ENCODE data around the gene SLC1A3.
"Not testable (repeated sequence)": the region's sequence is repeated elsewhere in the genome, so short reads cannot be mapped to it uniquely, and the experiment has no call there.

SLC1A3 gene

DNA sequence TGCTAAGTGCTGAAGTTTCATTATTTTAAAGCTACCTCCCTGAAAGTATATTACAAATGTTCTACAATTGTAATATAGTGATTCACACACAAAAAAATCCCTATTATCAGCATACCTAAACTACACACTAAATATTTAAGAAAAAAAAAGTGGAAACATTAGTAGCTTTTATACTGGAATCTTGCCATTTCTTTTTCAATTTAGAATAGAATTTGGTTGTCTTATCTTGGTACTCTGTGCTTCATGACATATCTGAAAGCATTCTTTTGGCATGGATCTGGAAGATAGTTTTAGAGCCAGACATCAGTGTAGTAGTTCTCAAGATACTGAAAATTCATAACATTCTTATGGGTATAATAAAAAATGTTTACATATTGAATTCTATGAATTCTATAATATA lies 35.0 kb downstream of the SLC1A3 start:
- H3K27me3 Mint-ChIP-seq: peaks cover 29% of the 10 kb centered on the region
- DNase-seq (ENCODE audit: low spot score in 2 of 2) (no peak), ATAC-seq (replicated peaks; ENCODE audit: extremely low read depth, poor library complexity, severe bottlenecking) (no peak)
- H3K36me3 Mint-ChIP-seq (ENCODE audit: insufficient read depth): no peaks in the 10 kb centered on the region
- no peaks in the 10 kb centered on the region for H3K9me3 Mint-ChIP-seq
- no peak overlapping the region for H3K4me3 Mint-ChIP-seq
- H3K4me1 Mint-ChIP-seq: no peaks in the 10 kb centered on the region
- H3K27ac Mint-ChIP-seq (ENCODE audit: low read depth): no peak overlapping the region

- no peak for ATAC-seq (replicated peaks; ENCODE audit: extremely low read depth, poor library complexity, severe bottlenecking)
- H3K27me3 Mint-ChIP-seq: peaks cover 31% of the 10 kb centered on the region
- no peak overlapping the region for H3K4me3 Mint-ChIP-seq
Measured at GRCh38 chr5:36642089-36642488, 35.7 kb downstream of the SLC1A3 start.

DNA sequence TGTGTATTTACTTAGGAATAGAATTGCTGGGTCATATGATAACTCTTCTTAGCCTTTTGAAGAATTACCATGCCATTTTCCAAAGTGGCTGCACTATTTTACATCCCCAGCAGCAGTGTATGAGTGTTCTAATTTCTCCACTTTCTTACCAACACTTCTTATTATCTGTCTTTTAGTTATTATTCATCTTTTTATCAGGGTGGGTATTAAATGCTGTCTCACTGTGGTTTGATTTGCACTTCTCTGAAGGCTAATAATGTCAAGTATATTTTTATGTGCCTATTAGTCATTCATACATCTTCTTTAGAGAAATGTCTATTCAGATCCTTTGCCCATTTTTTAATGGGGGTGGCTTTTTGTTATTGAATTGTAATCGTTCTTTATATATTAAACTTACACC lies 36.8 kb downstream of the SLC1A3 start:
- no peak overlapping the region for H3K27ac Mint-ChIP-seq (ENCODE audit: low read depth)
- H3K36me3 Mint-ChIP-seq (ENCODE audit: insufficient read depth): no peaks in the 10 kb centered on the region
- ATAC-seq (replicated peaks; ENCODE audit: extremely low read depth, poor library complexity, severe bottlenecking) (no peak), DNase-seq (ENCODE audit: low spot score in 2 of 2) (no peak)
- no peak overlapping the region for H3K4me3 Mint-ChIP-seq
- H3K4me1 Mint-ChIP-seq: no peaks in the 10 kb centered on the region
- H3K9me3 Mint-ChIP-seq: no peaks in the 10 kb centered on the region
- peaks cover 31% of the 10 kb centered on the region for H3K27me3 Mint-ChIP-seq

More at GRCh38 chr5:36642089-36642488, 35.7 kb downstream of the SLC1A3 start:
- no peaks in the 10 kb centered on the region for H3K36me3 Mint-ChIP-seq (ENCODE audit: insufficient read depth)
- no peak for DNase-seq (ENCODE audit: low spot score in 2 of 2)
- H3K4me1 Mint-ChIP-seq: no peaks in the 10 kb centered on the region
- H3K27ac Mint-ChIP-seq (ENCODE audit: low read depth): no peak overlapping the region
- H3K9me3 Mint-ChIP-seq: no peaks in the 10 kb centered on the region

DNA sequence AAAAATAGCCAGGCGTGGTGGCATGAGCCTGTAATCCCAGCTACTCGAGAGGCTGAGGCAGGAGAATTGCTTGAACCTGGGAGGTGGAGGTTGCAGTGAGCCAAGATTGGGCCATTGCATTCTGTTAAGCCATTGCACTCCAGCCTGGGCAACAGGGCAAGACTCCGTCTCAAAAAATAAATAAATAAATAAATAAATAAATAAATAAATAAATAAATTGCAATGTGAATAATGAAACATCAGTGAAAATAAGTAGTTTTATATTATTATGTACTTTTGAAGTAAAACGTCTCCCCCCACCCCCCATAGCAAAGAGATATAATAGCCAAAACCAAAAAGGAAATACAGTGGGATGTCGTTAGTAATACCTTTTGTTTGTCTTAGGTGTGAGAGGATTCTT lies 37.4 kb downstream of the SLC1A3 start:
- not testable (repeated sequence) for H3K4me3 Mint-ChIP-seq; DNase-seq (ENCODE audit: low spot score in 2 of 2); H3K36me3 Mint-ChIP-seq (ENCODE audit: insufficient read depth); H3K9me3 Mint-ChIP-seq; H3K27ac Mint-ChIP-seq (ENCODE audit: low read depth); H3K4me1 Mint-ChIP-seq; ATAC-seq (replicated peaks; ENCODE audit: extremely low read depth, poor library complexity, severe bottlenecking)
- H3K27me3 Mint-ChIP-seq: peaks cover 33% of the 10 kb centered on the region

DNA sequence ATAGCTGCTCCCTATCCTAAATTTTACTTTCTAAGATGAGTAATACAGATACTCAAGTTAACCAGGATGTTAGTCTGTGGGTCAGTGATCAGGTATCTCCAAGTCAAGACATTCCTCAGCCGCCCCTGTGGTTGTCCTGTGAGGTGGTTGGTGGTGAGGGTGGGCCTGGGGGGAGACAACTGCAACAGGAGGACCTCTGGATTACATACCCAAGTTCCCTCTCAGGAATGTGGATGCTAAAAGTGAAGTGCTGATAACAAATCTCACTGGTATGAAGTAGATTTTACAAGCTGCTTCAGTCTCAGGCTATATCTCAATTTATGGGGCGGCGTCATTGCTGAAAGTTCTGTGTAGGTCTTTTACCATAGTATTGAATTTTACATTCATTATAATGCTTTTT lies 38.3 kb downstream of the SLC1A3 start:
- DNase-seq (ENCODE audit: low spot score in 2 of 2): no peak
- no peaks in the 10 kb centered on the region for H3K9me3 Mint-ChIP-seq
- no peaks in the 10 kb centered on the region for H3K36me3 Mint-ChIP-seq (ENCODE audit: insufficient read depth)
- H3K4me1 Mint-ChIP-seq: no peaks in the 10 kb centered on the region
- ATAC-seq (replicated peaks; ENCODE audit: extremely low read depth, poor library complexity, severe bottlenecking): no peak
- H3K4me3 Mint-ChIP-seq: no peak overlapping the region
- no peak overlapping the region for H3K27ac Mint-ChIP-seq (ENCODE audit: low read depth)
- H3K27me3 Mint-ChIP-seq: peaks cover 35% of the 10 kb centered on the region

DNA sequence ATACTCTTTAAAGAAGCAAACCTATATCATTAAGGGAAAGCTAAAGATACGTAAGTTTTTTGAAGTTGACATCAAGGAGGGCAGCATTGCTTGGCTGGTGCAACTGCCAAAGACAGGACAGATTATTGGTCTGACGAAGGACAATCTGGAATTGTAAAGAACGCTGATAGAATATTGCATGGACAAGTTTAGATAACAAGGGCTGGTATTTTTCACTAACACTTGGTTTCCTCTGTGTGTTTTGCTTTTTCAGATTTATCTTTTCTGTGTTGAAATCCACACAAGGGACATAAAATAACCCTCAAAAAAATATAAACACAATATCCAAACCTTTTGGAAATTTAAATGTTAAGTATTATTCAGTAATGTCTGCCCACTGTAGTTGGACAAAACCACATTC lies 39.7 kb downstream of the SLC1A3 start:
- DNase-seq (ENCODE audit: low spot score in 2 of 2) (no peak), ATAC-seq (replicated peaks; ENCODE audit: extremely low read depth, poor library complexity, severe bottlenecking) (no peak)
- Mint-ChIP-seq H3K4me1 (no peaks in the 10 kb centered on the region), H3K27me3 (peaks cover 43% of the 10 kb centered on the region), H3K4me3 (no peak overlapping the region), H3K9me3 (no peaks in the 10 kb centered on the region), H3K36me3 (ENCODE audit: insufficient read depth) (no peaks in the 10 kb centered on the region), H3K27ac (ENCODE audit: low read depth) (no peak overlapping the region)

DNA sequence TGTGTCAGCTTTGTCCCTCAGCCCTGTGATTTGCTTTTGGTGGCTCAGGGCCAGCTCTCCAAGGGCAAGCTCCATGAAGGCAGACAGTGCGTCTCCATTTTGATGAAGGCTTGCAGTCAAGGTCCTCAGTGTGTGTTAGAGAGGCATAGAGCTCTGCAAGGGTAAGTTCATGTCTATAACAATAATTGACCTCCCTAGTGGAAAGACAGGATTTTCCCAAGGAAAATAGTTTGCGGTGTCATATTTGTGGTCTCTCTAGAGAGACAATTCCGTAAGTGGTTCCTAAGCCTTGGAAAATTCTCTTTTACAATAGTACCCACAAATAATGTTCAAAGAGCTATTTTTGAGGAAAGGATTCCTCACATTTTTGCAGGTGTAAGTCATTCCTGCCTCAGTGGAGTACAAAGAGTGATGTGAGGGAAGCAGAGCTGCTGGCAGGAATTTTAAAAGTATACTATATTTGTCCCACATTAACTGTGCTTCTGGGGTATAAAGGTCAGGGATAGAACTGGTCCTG lies 40.2 kb downstream of the SLC1A3 start:
- Mint-ChIP-seq H3K4me3 (no peak overlapping the region), H3K9me3 (no peaks in the 10 kb centered on the region), H3K27me3 (peaks cover 47% of the 10 kb centered on the region), H3K36me3 (ENCODE audit: insufficient read depth) (no peaks in the 10 kb centered on the region), H3K27ac (ENCODE audit: low read depth) (no peak overlapping the region), H3K4me1 (no peaks in the 10 kb centered on the region)
- ATAC-seq (replicated peaks; ENCODE audit: extremely low read depth, poor library complexity, severe bottlenecking) (no peak), DNase-seq (ENCODE audit: low spot score in 2 of 2) (no peak)

DNA sequence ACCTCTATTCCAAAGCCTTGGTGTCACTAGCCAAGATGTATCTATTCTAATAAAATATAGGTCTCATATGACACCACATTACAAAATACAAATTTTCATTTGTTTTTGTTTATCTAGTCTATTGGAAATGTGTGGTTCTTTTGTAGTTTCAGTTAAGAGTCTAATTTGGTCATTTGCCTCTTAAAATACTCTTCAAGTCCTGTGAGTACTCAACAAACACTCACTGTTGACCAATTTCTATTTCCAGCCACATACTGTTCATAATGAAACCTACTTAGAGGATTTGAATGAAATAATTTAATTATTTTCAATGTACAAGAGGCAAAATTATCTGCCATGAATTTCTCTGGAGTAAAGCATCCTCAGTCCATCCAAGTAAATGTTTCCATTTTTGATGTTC lies 40.6 kb downstream of the SLC1A3 start:
- DNase-seq (ENCODE audit: low spot score in 2 of 2): no peak
- no peak for ATAC-seq (replicated peaks; ENCODE audit: extremely low read depth, poor library complexity, severe bottlenecking)
- no peaks in the 10 kb centered on the region for H3K9me3 Mint-ChIP-seq
- H3K4me3 Mint-ChIP-seq: no peak overlapping the region
- no peaks in the 10 kb centered on the region for H3K36me3 Mint-ChIP-seq (ENCODE audit: insufficient read depth)
- H3K27ac Mint-ChIP-seq (ENCODE audit: low read depth): no peak overlapping the region
- H3K4me1 Mint-ChIP-seq: no peaks in the 10 kb centered on the region
- H3K27me3 Mint-ChIP-seq: peaks cover 52% of the 10 kb centered on the region

- H3K27ac Mint-ChIP-seq (ENCODE audit: low read depth): no peak overlapping the region
- no peaks in the 10 kb centered on the region for H3K4me1 Mint-ChIP-seq
- no peak overlapping the region for H3K4me3 Mint-ChIP-seq
- DNase-seq (ENCODE audit: low spot score in 2 of 2) (no peak), ATAC-seq (replicated peaks; ENCODE audit: extremely low read depth, poor library complexity, severe bottlenecking) (no peak)
- no peaks in the 10 kb centered on the region for H3K9me3 Mint-ChIP-seq
- H3K36me3 Mint-ChIP-seq (ENCODE audit: insufficient read depth): no peaks in the 10 kb centered on the region
- H3K27me3 Mint-ChIP-seq: peaks cover 63% of the 10 kb centered on the region
Measured at GRCh38 chr5:36648426-36648825, 42.0 kb downstream of the SLC1A3 start.

DNA sequence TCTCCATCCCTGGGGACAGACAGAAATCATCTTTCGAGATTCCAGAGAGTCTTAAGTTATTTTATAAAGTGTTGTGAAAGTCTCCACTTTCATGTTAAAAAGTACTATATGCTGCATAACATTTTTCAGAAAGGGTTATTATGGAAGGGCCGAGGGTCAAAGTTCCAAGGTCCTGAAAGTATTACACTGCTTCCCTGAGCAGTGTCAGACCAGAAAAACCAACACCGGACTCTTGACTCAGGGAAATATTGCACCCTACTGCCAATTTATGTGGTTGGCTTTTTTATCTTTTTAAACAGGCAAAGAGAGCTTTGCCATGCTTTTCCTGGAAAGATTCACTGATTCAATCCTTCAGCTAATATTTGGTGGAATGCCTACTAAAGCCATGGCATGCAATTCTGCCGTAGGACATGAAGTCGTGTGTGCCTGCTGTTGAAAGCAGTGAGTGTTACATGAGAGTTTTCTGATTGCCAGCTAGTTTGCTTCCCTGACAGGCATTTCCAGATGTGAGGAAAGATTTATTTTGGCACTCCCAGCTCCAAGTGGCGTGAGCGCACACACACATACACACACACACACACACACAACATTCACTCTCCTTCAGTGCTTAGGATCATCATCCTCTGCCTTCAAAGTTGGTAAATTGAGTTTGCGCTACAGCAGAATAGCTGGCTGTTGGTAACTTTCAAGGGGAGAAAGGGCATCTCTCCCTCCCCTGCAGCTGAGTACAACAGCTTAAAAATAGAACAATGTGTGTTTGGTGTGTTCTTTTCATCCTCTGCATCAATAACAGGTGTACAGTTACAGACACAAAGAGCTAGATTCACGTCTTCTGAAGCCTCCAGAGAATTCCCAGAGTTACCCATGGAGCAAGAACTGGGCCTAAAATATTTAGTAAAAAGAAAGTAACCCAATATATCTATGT lies 45.6 kb downstream of the SLC1A3 start:
- Mint-ChIP-seq H3K27me3 (peaks cover 61% of the 10 kb centered on the region), H3K4me1 (no peaks in the 10 kb centered on the region), H3K4me3 (no peak overlapping the region), H3K27ac (ENCODE audit: low read depth) (no peak overlapping the region), H3K36me3 (ENCODE audit: insufficient read depth) (peaks cover 2% of the 10 kb centered on the region), H3K9me3 (no peaks in the 10 kb centered on the region)
- ATAC-seq (replicated peaks; ENCODE audit: extremely low read depth, poor library complexity, severe bottlenecking) (no peak), DNase-seq (ENCODE audit: low spot score in 2 of 2) (no peak)

- DNase-seq (ENCODE audit: low spot score in 2 of 2) (no peak), ATAC-seq (replicated peaks; ENCODE audit: extremely low read depth, poor library complexity, severe bottlenecking) (no peak)
- Mint-ChIP-seq H3K4me1 (no peaks in the 10 kb centered on the region), H3K27ac (ENCODE audit: low read depth) (no peak overlapping the region), H3K36me3 (ENCODE audit: insufficient read depth) (peaks cover 2% of the 10 kb centered on the region), H3K9me3 (no peaks in the 10 kb centered on the region), H3K27me3 (peaks cover 67% of the 10 kb centered on the region), H3K4me3 (no peak overlapping the region)
Measured at GRCh38 chr5:36653044-36653705, 46.8 kb downstream of the SLC1A3 start.

DNA sequence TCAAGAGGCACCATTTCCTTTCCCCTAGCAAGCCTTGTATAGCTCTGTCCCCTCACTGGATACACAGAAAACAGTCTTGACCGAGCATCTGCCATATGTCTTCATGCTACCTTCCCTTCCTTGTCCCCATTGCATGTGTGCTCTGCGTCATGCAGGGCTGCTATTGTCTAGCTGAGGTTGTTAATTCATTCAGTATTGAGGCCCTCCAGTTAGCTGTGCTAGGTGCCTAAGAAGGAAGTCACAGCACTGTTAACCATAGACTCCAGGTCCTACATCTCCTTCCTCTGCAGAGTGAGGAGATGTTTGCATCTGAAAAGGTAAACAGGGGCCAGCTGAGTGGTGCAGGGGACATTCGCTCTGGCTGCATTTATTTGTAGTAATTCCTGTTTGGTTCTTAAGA lies 48.2 kb downstream of the SLC1A3 start:
- DNase-seq (ENCODE audit: low spot score in 2 of 2) (no peak), ATAC-seq (replicated peaks; ENCODE audit: extremely low read depth, poor library complexity, severe bottlenecking) (no peak)
- Mint-ChIP-seq H3K36me3 (ENCODE audit: insufficient read depth) (peaks cover 2% of the 10 kb centered on the region), H3K27me3 (peaks cover 64% of the 10 kb centered on the region), H3K4me3 (no peak overlapping the region), H3K4me1 (no peaks in the 10 kb centered on the region), H3K9me3 (no peaks in the 10 kb centered on the region), H3K27ac (ENCODE audit: low read depth) (no peak overlapping the region)

DNA sequence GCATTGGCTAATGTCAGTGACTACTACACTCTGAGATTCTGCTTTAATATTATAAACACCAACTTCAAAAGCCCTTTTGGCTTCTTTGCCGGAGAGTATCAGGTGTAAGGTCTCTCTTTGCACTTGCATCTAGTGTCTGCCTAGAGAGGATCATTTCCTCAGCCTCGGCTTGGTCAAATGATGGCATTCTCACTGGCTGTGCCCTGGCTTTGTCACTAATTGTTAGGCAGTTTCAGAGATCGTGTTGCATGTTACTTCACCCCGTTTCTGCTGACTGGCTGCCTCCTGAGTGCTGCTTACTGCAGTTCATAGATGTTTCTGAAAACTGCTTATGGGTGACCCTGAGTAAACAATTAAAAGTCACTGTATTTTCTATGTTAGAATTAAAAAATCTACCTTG lies 48.8 kb downstream of the SLC1A3 start:
- Mint-ChIP-seq H3K27ac (ENCODE audit: low read depth) (no peak overlapping the region), H3K36me3 (ENCODE audit: insufficient read depth) (peaks cover 2% of the 10 kb centered on the region), H3K27me3 (peaks cover 59% of the 10 kb centered on the region), H3K9me3 (no peaks in the 10 kb centered on the region), H3K4me1 (no peaks in the 10 kb centered on the region), H3K4me3 (no peak overlapping the region)
- ATAC-seq (replicated peaks; ENCODE audit: extremely low read depth, poor library complexity, severe bottlenecking) (no peak), DNase-seq (ENCODE audit: low spot score in 2 of 2) (no peak)

Data from central memory CD8-positive, alpha-beta T cell (primary cell).